DOHH2 (cell line): Measurements from ENCODE around the gene VGLL4.

Experiments
- CTCF ChIP-seq: fragments of 200-600 bp; sonication (generic); IDR thresholded peaks from one replicate; pipeline ENCODE4 v1.5.1; 2014; ENCODE audit warnings: antibody characterized with exemption, mild to moderate bottlenecking, low read depth, low read length; ENCODE audit not compliant: poor library complexity, severe bottlenecking
- EZH2phosphoT487 ChIP-seq: fragments of 200-600 bp; sonication (generic); IDR thresholded peaks from 2 replicates; pipeline ENCODE4 v1.6.1; 2017; ENCODE audit warnings: borderline replicate concordance, mild to moderate bottlenecking, antibody characterized with exemption, low read length, moderate library complexity, mixed read lengths

DNA sequence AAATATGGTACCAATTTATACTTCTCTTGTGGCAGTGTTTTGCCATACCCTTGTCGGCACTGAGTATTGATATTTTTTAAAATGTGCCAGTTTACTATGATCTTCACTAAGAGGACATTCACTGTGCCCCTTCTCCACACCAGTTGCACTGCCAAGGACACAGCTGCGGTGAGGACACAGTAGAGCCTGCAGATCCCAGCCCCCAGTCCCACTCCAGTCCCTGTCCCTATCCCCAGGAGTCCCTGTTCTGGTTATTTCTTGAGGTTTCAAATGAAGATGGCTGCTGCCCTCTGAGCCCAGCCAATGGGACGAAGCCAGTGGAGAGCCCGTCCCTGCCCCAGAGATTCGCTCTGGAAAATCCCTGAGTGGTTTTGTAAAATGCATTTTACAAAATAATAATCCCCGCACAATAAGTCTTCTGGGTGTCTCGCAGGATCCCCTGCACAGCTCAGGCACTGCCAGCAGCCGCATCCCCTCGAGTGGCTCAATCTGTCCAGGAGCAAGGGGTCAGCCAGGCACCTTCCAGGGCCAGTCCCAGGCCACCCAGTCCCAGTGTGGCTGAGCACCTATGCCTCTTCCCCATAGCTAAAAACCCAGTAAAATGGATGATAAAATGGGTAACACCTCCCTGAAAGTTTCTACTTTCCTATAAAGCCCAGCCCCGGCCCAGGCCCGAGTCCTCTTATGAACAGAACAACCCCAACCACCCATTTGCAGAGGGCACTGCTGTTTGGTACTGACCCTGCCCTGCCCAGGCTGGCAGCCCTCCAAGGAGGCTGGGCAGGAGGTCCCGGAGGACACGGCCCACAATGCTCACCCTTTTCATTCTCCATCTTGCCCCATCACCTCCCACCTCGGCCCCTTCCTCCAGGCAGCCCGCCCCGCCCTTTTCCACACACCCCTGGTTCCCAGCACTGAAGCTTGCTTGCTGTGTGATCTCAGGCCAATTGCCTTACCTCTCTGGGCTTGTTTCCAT, 91.1 kb downstream of the VGLL4 start:
- no peak for TF ChIP-seq CTCF
- TF ChIP-seq EZH2phosphoT487: no peak
